Prostate gland (tissue), 2 donors: ENCODE measurements around the gene PRKCQ. TPM values are rescaled to one million over a fixed set of nuclear protein-coding genes. Genes with fewer than 3 reads are reported as not detected.

Source experiments
- DNase-seq: peaks from one replicate; pipeline ENCODE4 v3.0.0-alpha.2; 2019; ENCODE audit warnings: low spot score
- H3K27ac ChIP-seq, 2 donors: fragments of 200-600 bp; sonication (generic); 2 replicates each; pipeline ENCODE4 v1.5.1; 2017 to 2019
- H3K27me3 ChIP-seq: fragments of 200-600 bp; sonication (generic); replicated peaks from 2 replicates; pipeline ENCODE4 v1.5.1; 2019; ENCODE audit not compliant: insufficient read depth
- H3K36me3 ChIP-seq, 2 donors: fragments of 200-600 bp; sonication (generic); 1 replicate in 1 of 2; 2 replicates in 1 of 2; pipeline versions ENCODE4 v1.5.1 to v1.8.1; 2017 to 2019
- H3K4me1 ChIP-seq: fragments of 200-600 bp; sonication (generic); replicated peaks from 2 replicates; pipeline ENCODE4 v1.5.1; 2019
- H3K4me3 ChIP-seq, 2 donors: fragments of 200-600 bp; sonication (generic); 2 replicates each; pipeline ENCODE4 v1.5.1; 2017 to 2019
- H3K9me3 ChIP-seq: fragments of 200-600 bp; sonication (generic); 2 replicates; pipeline ENCODE4 v1.5.1; 2017
- POLR2A ChIP-seq: fragments of 450-650 bp; IDR thresholded peaks from one replicate; pipeline ENCODE4 v1.6.1; 2016; ENCODE audit warnings: antibody characterized with exemption, mild to moderate bottlenecking
- POLR2AphosphoS5 ChIP-seq: sonication (generic); formaldehyde crosslinking; IDR thresholded peaks from one replicate; pipeline ENCODE4 v1.6.1; 2017; ENCODE audit warnings: antibody characterized with exemption
- WGBS: methylation state at CpG from one replicate; pipeline ENCODE4 v1.1.5; 2018; 5-methylcytosine and 5-hydroxymethylcytosine counted together
- intact Hi-C: fragments of 100-400 bp; cut with DNase I; formaldehyde crosslinking; loops from one replicate; pipeline ENCODE4 v1.14.2; 2022
- total RNA-seq, 2 donors: library from RNA; depleted of rRNA; stranded (reverse); fragments of >200 nt; gene quantifications; one replicate each; pipeline ENCODE4 v1.1.0, GENCODE V29; 2016
- TF ChIP-seq, protein P1 (sequence below), 4 experiments: fragments of 200-600 bp in 2 of 4; fragments of 450-650 bp in 2 of 4; sonication (generic) in 2 of 4; IDR thresholded peaks; 1 replicate in 3 of 4; 2 replicates in 1 of 4; pipeline ENCODE4 v1.5.1; 2016 to 2019; ENCODE audit warnings: antibody characterized with exemption in 4 of 4, mild to moderate bottlenecking in 2 of 4, moderate library complexity in 2 of 4

The PRKCQ gene
- total RNA-seq, 2 donors from 2014 or later = 0.87 to 1.4 TPM

DNA sequence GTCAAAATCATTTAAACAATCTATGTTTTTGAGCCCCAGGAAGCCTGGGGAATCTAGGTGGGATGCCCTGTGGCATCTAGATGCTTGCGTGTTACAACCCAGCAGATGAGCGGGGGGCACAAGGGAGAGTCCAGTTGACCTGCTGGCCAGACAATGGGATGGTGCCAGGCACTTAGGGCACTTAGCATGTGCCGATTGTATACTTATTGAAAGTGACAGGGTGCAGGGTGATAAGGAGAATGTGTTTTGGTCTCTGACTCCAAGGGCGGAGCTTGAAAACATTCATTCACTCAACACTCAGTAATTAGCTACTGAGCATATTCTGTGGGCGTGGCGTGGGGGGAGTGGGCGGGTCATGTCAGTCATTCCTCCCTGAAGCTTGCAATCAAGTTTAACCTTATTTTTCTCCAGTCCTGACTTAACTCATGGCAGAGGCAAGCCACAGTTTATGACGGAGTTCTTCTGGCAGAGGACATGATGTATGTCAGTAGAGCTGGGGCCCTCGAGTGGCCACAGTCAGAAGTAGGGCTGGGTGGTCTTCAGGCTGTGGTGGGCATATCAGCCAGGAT is 115.1 kb downstream of the PRKCQ start:
- Histone ChIP-seq H3K36me3 (no peaks in the 10 kb centered on the region), H3K27me3 (no peaks in the 10 kb centered on the region), H3K9me3 (no peaks in the 10 kb centered on the region), H3K4me1 (no peaks in the 10 kb centered on the region), H3K4me3 (no peak overlapping the region), H3K27ac (no peak overlapping the region)
- no peak for DNase-seq
- 96% methylated on average over 9 of the region's 9 CpGs for WGBS
- intact Hi-C loops = no loop called here
- no peak for TF ChIP-seq POLR2AphosphoS5
- no peak for TF ChIP-seq POLR2A
- TF ChIP-seq, protein P1, sequence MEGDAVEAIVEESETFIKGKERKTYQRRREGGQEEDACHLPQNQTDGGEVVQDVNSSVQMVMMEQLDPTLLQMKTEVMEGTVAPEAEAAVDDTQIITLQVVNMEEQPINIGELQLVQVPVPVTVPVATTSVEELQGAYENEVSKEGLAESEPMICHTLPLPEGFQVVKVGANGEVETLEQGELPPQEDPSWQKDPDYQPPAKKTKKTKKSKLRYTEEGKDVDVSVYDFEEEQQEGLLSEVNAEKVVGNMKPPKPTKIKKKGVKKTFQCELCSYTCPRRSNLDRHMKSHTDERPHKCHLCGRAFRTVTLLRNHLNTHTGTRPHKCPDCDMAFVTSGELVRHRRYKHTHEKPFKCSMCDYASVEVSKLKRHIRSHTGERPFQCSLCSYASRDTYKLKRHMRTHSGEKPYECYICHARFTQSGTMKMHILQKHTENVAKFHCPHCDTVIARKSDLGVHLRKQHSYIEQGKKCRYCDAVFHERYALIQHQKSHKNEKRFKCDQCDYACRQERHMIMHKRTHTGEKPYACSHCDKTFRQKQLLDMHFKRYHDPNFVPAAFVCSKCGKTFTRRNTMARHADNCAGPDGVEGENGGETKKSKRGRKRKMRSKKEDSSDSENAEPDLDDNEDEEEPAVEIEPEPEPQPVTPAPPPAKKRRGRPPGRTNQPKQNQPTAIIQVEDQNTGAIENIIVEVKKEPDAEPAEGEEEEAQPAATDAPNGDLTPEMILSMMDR (IDR thresholded peaks at IDR 0.05) = no peak

DNA sequence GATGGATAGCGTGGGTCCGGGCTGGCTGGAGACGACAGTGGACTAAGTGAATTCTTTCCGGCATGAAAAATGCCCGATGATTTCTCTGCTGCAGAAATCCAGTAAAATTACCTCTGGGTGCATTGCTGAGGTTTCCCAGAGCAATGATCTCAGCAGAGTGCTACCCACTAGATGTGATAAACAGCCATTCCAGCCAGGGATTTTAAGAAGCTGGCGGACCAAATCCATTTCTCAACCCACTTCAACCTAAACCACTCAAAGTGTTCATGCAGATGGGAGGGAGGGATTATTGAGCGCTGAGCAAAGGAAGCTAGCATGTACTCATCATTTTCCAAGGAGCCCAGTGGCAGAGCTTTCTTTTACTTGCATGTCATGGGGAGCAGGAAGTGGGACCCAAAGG is 116.7 kb downstream of the PRKCQ start:
- H3K27ac ChIP-seq = no peak overlapping the region
- H3K36me3 ChIP-seq = no peaks in the 10 kb centered on the region
- no peaks in the 10 kb centered on the region for H3K9me3 ChIP-seq
- intact Hi-C loops = no loop called here
- H3K4me1 ChIP-seq = no peaks in the 10 kb centered on the region
- H3K27me3 ChIP-seq = no peaks in the 10 kb centered on the region
- WGBS = 98% methylated on average over 7 of the region's 7 CpGs
- H3K4me3 ChIP-seq = no peak overlapping the region
- TF ChIP-seq, protein P1 (IDR thresholded peaks at IDR 0.05) = no peak
- TF ChIP-seq POLR2AphosphoS5 (no peak), POLR2A (no peak)
- no peak for DNase-seq

DNA sequence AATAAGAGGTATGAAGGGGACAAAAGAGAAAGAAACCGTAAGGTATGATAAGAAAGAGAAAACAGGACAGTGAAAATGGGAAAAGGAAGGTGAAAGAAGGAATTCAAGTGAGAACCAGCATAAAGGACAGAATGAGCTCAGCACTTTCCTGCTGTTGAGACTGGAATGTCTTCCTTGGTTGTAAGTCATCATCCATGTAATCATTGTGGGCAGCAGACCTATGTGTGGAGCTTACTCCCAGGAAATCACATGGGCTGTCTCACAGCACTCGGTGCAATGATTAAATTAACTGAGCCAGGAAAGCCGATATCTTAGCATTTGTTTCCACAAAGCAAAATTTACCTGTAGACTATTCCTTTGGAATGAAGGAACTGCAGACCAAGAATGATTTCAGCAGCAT is 118.1 kb downstream of the PRKCQ start:
- no peak for DNase-seq
- TF ChIP-seq POLR2A = no peak
- TF ChIP-seq, protein P1 (IDR thresholded peaks at IDR 0.05) = no peak
- TF ChIP-seq POLR2AphosphoS5 = no peak
- WGBS = 83% methylated on average over 3 of the region's 3 CpGs
- Histone ChIP-seq H3K27me3 (no peaks in the 10 kb centered on the region), H3K36me3 (no peaks in the 10 kb centered on the region), H3K9me3 (no peaks in the 10 kb centered on the region), H3K4me3 (no peak overlapping the region), H3K27ac (no peak overlapping the region), H3K4me1 (no peaks in the 10 kb centered on the region)
- intact Hi-C loops = no loop called here

DNA sequence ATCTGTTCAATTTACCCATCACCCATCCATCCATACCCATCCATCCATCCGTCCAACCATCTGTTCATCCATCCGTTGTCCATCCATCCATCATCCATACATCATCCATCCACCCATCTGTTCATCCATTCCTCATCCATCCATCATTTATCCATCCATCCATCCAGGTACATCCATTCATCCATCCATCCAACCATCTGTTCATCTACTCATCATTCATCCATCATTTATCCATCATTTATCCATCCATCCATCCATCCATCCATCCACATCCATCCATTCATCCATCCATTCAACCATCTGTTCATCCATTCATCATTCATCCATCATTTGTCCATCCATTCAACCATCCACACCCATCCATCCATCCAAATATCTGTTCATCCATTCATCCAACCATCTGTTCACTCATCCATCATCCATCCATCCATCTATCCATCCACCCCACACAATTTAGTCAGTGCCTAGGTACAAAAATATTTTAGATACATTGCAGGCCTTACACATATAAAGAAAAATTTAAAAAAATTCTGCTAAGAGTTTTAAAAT is 119.1 kb downstream of the PRKCQ start:
- Histone ChIP-seq H3K9me3 (no peaks in the 10 kb centered on the region), H3K4me3 (no peak overlapping the region), H3K27me3 (no peaks in the 10 kb centered on the region), H3K27ac (no peak overlapping the region), H3K36me3 (no peaks in the 10 kb centered on the region), H3K4me1 (no peaks in the 10 kb centered on the region)
- TF ChIP-seq, protein P1 (IDR thresholded peaks at IDR 0.05) = no peak
- TF ChIP-seq POLR2AphosphoS5 (no peak), POLR2A (no peak)
- intact Hi-C loops = no loop called here
- no peak for DNase-seq
- WGBS = 82% methylated on average over 2 of the region's 2 CpGs

- Histone ChIP-seq H3K36me3 (no peaks in the 10 kb centered on the region), H3K27me3 (no peaks in the 10 kb centered on the region), H3K27ac (no peak overlapping the region), H3K9me3 (no peaks in the 10 kb centered on the region), H3K4me1 (no peaks in the 10 kb centered on the region), H3K4me3 (no peak overlapping the region)
- no peak for DNase-seq
- intact Hi-C loops = no loop called here
- TF ChIP-seq POLR2AphosphoS5 (no peak), POLR2A (no peak)
- TF ChIP-seq, protein P1 (IDR thresholded peaks at IDR 0.05) = no peak
- 97% methylated on average over 5 of the region's 5 CpGs for WGBS
Observed at GRCh38 chr10:6458814-6459213, 121.3 kb downstream of the PRKCQ start.
